Measurements from ENCODE around the gene STIP1. TPM values are rescaled to one million over a fixed set of nuclear protein-coding genes. Genes with fewer than 3 reads are reported as not detected.

STIP1 gene
- total and polyA plus RNA-seq, 2 of the 8 experiments (the other 6 are each of a cell fraction or from before 2014, with no cell fraction given), result 140 to 329 TPM

GRCh38 chr11:64198511-64198910 is 12.5 kb downstream of the STIP1 start:
- Histone ChIP-seq H3K4me1 (replicated peaks in 1 of 4; ENCODE audit: control insufficient read depth in 3 of 4, insufficient read depth in 4 of 4, low read length in 3 of 4) (no peaks in the 10 kb centered on the region), H2BK15ac (ENCODE audit: low read length) (no peak overlapping the region), H3K4ac (replicated peaks; ENCODE audit: insufficient read length, low read depth, low read length) (no peak overlapping the region), H3K4me3 (ENCODE audit: extremely low read depth in 1 of 4, insufficient read depth in 2 of 4, low read depth in 3 of 4, low read length in 4 of 4) (no peak overlapping the region), H3K9ac (replicated peaks in 1 of 4; ENCODE audit: extremely low read depth in 1 of 4, low read depth in 3 of 4, low read length in 3 of 4) (no peak overlapping the region), H3K18ac (ENCODE audit: extremely low read depth, low read length) (no peak overlapping the region), H3K9me3 (ENCODE audit: insufficient read depth in 2 of 2, low read depth in 1 of 2, low read length in 1 of 2) (no peaks in the 10 kb centered on the region), H3K36me3 (ENCODE audit: control insufficient read depth in 2 of 4, insufficient read depth in 4 of 4, low read length in 3 of 4) (peaks cover 56 to 95% (median 84%) of the 10 kb centered on the region in 4 experiments), H4K20me1 (replicated peaks in 1 of 2; ENCODE audit: control insufficient read depth in 1 of 2, insufficient read depth in 2 of 2, low read length in 2 of 2) (peaks cover 0 to 24% of the 10 kb centered on the region in 2 experiments), H3K23ac (ENCODE audit: insufficient read length) (no peak overlapping the region), H4K5ac (ENCODE audit: insufficient read length, low read depth, low read length) (no peak overlapping the region), H3K4me2 (ENCODE audit: insufficient read depth in 1 of 2, low read depth in 2 of 2, low read length in 2 of 2) (no peak overlapping the region), H2BK5ac (ENCODE audit: low read depth, low read length) (no peak overlapping the region), H3K27ac (ENCODE audit: low read depth, low read length) (no peak overlapping the region), H2BK12ac (ENCODE audit: low read depth, low read length) (no peak overlapping the region), H2AK5ac (ENCODE audit: low read depth, low read length) (no peak overlapping the region), H2AFZ (ENCODE audit: low read length) (no peak overlapping the region), H3K79me2 (ENCODE audit: control insufficient read depth in 1 of 2, insufficient read depth in 2 of 2, low read length in 2 of 2) (peaks cover 0 to 2% of the 10 kb centered on the region in 2 experiments; a peak in 2 of 4 replicates), H3K79me1 (ENCODE audit: low read depth, low read length) (0 out of 2 replicates have a peak, but pooled peaks cover 2% of the 10 kb centered on the region), H2BK120ac (replicated peaks; ENCODE audit: low read depth, low read length) (no peak overlapping the region), H3K23me2 (ENCODE audit: low read depth, low read length) (no peaks in the 10 kb centered on the region; the same call in 1 of the 2 replicates), H3K14ac (ENCODE audit: insufficient read length) (no peak overlapping the region), H3K27me3 (replicated peaks in 1 of 4; ENCODE audit: control insufficient read depth in 3 of 4, extremely low read depth in 1 of 4, insufficient read depth in 3 of 4, low read length in 3 of 4) (no peaks in the 10 kb centered on the region), H3K56ac (replicated peaks; ENCODE audit: insufficient read length, low read depth, low read length) (no peak overlapping the region), H4K91ac (replicated peaks; ENCODE audit: insufficient read length, low read length) (no peak overlapping the region), H4K8ac (ENCODE audit: extremely low read depth, insufficient read depth, low read length) (no peak overlapping the region), H2BK20ac (ENCODE audit: low read length) (no peak overlapping the region)
- WGBS, 2 experiments (ENCODE audit: extremely low coverage in 1 of 2, insufficient coverage in 1 of 2, insufficient read length in 1 of 2, insufficient replicate concordance in 2 of 2, low coverage in 1 of 2, low lambda C conversion rate in 2 of 2, missing lambda C conversion rate in 1 of 2), result 100% methylated on average over 2 of the region's 2 CpGs; no CpG with 5 or more reads in 1 of the 2 experiments
- ChIA-PET CTCF (ENCODE audit: partially characterized antibody) (no interaction called here), POLR2A (ENCODE audit: partially characterized antibody) (interaction anchor here (4.4 kb wide), 1 partner anchor 13 kb away, joined by 21 read pairs; the partner anchor contains the start of gene STIP1)
- DNase-seq (ENCODE audit: low read depth in 1 of 2, low spot score in 2 of 2) (no peak), FAIRE-seq (no peak)
- TF ChIP-seq POU5F1 (IDR thresholded peaks at IDR 0.05; ENCODE audit: low read depth, low read length), result no peak
- no peak for TF ChIP-seq TAF1 (IDR thresholded peaks at IDR 0.05; ENCODE audit: low read depth, low read length)
- TF ChIP-seq GTF2F1 (IDR thresholded peaks at IDR 0.05; ENCODE audit: borderline replicate concordance, low read depth, low read length), result no peak
- no peak for TF ChIP-seq FOSL1 (IDR thresholded peaks at IDR 0.05; ENCODE audit: insufficient read depth, low read depth, low read length)
- TF ChIP-seq SP1 (IDR thresholded peaks at IDR 0.05; ENCODE audit: low read depth, low read length), result no peak
- TF ChIP-seq MAFK (IDR thresholded peaks at IDR 0.05; ENCODE audit: low read depth, low read length), result no peak
- no peak for TF ChIP-seq POLR2AphosphoS5 (IDR thresholded peaks at IDR 0.05; ENCODE audit: low read depth, low read length)
- no peak for TF ChIP-seq SP4 (IDR thresholded peaks at IDR 0.05; ENCODE audit: low read length)
- no peak for TF ChIP-seq CHD2 (IDR thresholded peaks at IDR 0.05; ENCODE audit: low read length)
- TF ChIP-seq YY1 (IDR thresholded peaks at IDR 0.05; ENCODE audit: low read depth, low read length), result no peak

All from H1 (cell line).